Activated CD4-positive, alpha-beta T cell treated with anti-CD3 and anti-CD28 coated beads, Interleukin-2, amount 50 U/mL, for 48 hours (primary cell): ENCODE measurements around the gene ACOT9.
"Not testable (repeated sequence)": the region's sequence is repeated elsewhere in the genome, so short reads cannot be mapped to it uniquely, and the experiment has no call there.

ENCODE experiments used
- DNase-seq, 2 experiments: peaks; one replicate each; pipeline ENCODE4 v3.0.0-alpha.2; 2020

The ACOT9 gene

GRCh38 chrX:23765449-23765848 is 22.4 kb upstream of the ACOT9 start:
- no peak for DNase-seq

- no peak for DNase-seq
These were observed 21.3 kb upstream of the ACOT9 start for GRCh38 chrX:23764188-23764984.

- no peak for DNase-seq
These were observed 16.7 kb upstream of the ACOT9 start for GRCh38 chrX:23759821-23760220.

- peak; percentile 44 to 60 for DNase-seq
These were observed 13.1 kb upstream of the ACOT9 start for GRCh38 chrX:23756165-23756564.

GRCh38 chrX:23754664-23755063 is 11.6 kb upstream of the ACOT9 start:
- DNase-seq, result no peak

GRCh38 chrX:23752740-23753415 is 9.8 kb upstream of the ACOT9 start:
- no peak for DNase-seq

GRCh38 chrX:23749576-23749975 is 6.5 kb upstream of the ACOT9 start:
- DNase-seq, result no peak

GRCh38 chrX:23749129-23749528 is 6.1 kb upstream of the ACOT9 start:
- no peak for DNase-seq

- no peak for DNase-seq
These were observed 2.7 kb upstream of the ACOT9 start for GRCh38 chrX:23745786-23746185.

- DNase-seq, result not testable (repeated sequence)
These were observed 521 bp upstream of the ACOT9 start for GRCh38 chrX:23743623-23743971.

GRCh38 chrX:23742174-23742696 is 841 bp downstream of the ACOT9 start:
- DNase-seq, result peak; percentile 1 to 7

- DNase-seq, result no peak
These were observed 5.7 kb downstream of the ACOT9 start for GRCh38 chrX:23737413-23737812.

- DNase-seq, result no peak
These were observed 7.0 kb downstream of the ACOT9 start for GRCh38 chrX:23736030-23736429.

- DNase-seq, result no peak
These were observed 10.4 kb downstream of the ACOT9 start for GRCh38 chrX:23732704-23733103.

GRCh38 chrX:23731951-23732350 is 11.1 kb downstream of the ACOT9 start:
- DNase-seq, result no peak

- no peak for DNase-seq
These were observed 13.9 kb downstream of the ACOT9 start for GRCh38 chrX:23729214-23729613.

GRCh38 chrX:23727206-23727605 is 15.9 kb downstream of the ACOT9 start:
- no peak for DNase-seq

GRCh38 chrX:23726191-23726590 is 16.9 kb downstream of the ACOT9 start:
- DNase-seq, result no peak

GRCh38 chrX:23720117-23720677 is 22.9 kb downstream of the ACOT9 start:
- DNase-seq, result no peak

- DNase-seq, result no peak
These were observed 37.8 kb downstream of the ACOT9 start for GRCh38 chrX:23705235-23705634.

GRCh38 chrX:23704673-23705206 is 38.3 kb downstream of the ACOT9 start:
- DNase-seq, result no peak

GRCh38 chrX:23699636-23700194 is 43.4 kb downstream of the ACOT9 start:
- DNase-seq, result peak in 1 of 2 experiments; percentile 4

GRCh38 chrX:23694606-23695005 is 48.5 kb downstream of the ACOT9 start:
- peak; percentile 17 to 33 for DNase-seq
